ENCODE data around the gene SHROOM3. TPM values are rescaled to one million over a fixed set of nuclear protein-coding genes. Genes with fewer than 3 reads are reported as not detected.
"Not testable (repeated sequence)": the region's sequence is repeated elsewhere in the genome, so short reads cannot be mapped to it uniquely, and the experiment has no call there.

Gene SHROOM3
- total RNA-seq, 1 donor from 2014 or later: 66.6 TPM

GRCh38 chr4:76445911-76446310 is 10.9 kb downstream of the SHROOM3 start:
- DNase-seq (ENCODE audit: low read depth): no peak

DNA sequence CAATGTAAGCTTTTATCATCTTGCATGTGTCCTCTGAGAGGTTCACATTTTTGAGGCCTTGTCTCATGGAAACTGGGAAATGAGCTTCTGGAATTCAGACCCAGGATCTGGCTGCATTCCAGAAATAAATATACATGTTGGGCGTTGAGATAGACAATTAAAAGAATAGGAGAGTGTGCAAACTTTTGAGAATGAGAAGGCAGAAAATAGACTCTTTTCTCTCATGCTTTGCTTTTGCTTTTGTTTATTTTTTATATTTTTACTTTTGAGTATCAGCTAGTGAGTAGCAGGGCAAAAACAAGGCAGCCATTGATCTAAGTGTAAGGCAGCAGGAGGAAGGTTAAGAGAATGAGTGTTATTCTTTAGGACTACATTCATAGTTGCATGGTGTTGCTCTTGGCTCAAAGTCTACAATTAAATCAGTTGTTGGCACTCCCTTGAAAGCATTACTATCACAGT is 12.4 kb downstream of the SHROOM3 start:
- peak; percentile 37 for DNase-seq (ENCODE audit: low read depth)

- no peak for DNase-seq (ENCODE audit: low read depth)
Observed at GRCh38 chr4:76448211-76448610, 13.2 kb downstream of the SHROOM3 start.

DNA sequence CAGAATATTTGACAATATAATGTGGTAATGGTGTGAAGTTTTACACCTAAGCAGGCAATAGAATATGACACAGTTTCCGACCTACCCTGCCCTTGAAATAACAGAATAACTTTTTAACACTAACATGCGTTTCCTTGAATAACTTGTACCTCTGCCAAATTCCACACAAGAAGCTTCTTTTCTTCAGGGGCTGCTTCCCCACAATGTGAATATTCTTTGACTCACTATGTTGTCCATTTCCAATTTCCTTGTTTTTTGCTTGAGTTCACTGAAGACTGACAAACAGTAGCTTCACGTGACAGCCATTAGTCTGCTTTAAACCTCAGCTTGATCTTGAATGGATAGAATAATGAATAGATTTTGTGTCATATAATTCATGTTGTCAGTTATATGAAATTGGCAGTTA is 14.3 kb downstream of the SHROOM3 start:
- DNase-seq (ENCODE audit: low read depth): peak; percentile 94

GRCh38 chr4:76449833-76450232 is 14.8 kb downstream of the SHROOM3 start:
- DNase-seq (ENCODE audit: low read depth): peak; percentile 84

DNA sequence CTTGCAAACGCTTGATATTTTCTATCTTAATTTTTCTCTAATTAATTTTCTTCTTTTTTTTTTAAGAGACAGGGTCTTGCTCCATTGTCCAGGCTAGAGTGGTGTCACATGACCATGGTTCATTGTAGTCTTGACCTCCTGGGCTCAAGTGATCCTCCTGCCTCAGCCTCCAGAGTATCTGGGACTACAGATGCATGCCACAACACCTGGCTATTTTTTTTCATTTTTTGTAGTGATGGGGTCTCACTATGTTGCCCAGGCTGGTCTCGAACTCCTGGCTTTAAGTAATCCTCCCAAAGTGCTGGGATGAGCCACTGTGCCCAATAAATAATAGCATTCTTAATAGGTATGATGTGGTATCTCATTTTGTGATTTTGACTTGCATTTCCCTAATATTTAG is 18.2 kb downstream of the SHROOM3 start:
- DNase-seq (ENCODE audit: low read depth): no peak

GRCh38 chr4:76454073-76454472 is 19.0 kb downstream of the SHROOM3 start:
- DNase-seq (ENCODE audit: low read depth): not testable (repeated sequence)

DNA sequence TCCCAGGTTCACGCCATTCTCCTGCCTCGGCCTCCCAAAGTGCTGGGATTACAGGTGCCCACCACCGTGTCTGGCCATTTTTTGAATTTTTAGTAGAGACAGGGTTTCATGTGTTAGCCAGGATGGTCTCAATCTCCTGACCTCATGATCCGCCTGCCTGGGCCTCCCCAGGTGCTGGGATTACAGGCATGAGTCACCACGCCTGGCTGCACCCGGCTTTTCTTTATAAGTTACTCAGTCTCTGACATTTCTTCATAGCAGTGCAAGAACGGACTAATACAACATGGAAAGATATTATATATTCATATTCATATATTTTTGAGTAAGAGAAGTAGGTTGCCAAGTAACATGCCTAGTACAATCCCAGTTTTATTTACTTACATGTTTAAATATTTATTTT is 22.9 kb downstream of the SHROOM3 start:
- peak; percentile 62 for DNase-seq (ENCODE audit: low read depth)

- DNase-seq (ENCODE audit: low read depth): no peak
Observed at GRCh38 chr4:76458297-76458696, 23.3 kb downstream of the SHROOM3 start.

DNA sequence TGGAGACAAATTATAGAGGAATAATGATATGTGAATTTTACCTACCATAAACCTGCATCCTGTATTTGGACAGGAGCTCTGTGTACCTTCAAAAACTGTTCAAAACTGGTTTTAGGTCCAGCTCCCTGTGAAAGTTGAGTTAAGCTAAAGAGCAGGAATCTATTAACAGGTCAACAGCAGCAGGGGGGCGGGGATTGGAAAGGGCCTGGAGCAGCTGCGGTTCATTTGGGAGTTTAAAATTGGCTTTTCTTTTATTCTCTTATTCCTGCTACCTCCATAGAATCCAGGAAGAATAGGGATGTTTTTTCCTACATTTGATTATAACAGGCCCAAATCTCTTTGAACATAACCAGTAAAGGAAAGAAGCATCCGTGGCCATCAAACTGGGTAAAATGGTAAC is 23.8 kb downstream of the SHROOM3 start:
- DNase-seq (ENCODE audit: low read depth): peak; percentile 33

GRCh38 chr4:76459291-76459723 is 24.3 kb downstream of the SHROOM3 start:
- peak; percentile 95 for DNase-seq (ENCODE audit: low read depth)

DNA sequence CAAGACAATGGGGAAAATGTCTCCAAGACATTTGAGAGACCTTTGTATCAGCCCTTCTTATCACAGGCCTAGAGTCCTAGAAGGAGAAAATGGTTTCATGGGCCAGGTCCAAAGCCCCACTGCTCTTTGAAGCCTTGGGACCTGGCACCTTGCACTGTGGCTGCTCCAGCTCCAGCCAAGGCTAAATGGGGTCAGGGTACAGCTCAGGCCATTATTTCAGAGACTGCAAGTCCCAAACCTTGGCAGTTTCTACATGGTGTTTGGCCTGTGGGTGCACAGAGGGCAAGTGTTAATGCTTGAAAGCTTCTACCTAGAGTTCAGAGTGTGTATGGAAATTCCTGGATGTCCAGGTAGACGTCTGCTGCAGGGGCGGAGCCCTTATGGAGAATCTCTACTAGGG is 28.5 kb downstream of the SHROOM3 start:
- no peak for DNase-seq (ENCODE audit: low read depth)

DNA sequence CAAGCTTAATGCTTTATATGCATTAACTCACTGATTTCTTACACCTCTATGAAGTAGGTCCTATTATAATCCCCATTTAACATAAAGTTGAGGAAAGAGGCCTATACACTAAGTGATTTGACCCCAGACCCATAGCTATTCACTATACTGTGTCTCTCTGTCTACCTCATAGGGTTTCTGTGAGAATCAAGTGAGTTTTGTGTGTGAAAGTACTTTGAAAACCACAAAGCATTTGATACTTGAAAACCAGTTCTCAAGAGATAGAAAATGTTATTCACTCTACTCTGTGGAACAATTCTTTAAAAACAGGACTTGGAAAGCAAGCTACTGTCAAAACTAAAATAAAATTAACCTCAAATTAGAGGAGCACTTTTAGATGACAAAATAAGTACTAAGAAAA is 35.0 kb downstream of the SHROOM3 start:
- DNase-seq (ENCODE audit: low read depth): no peak

GRCh38 chr4:76470532-76470931 is 35.5 kb downstream of the SHROOM3 start:
- no peak for DNase-seq (ENCODE audit: low read depth)

GRCh38 chr4:76476571-76476970 is 41.5 kb downstream of the SHROOM3 start:
- no peak for DNase-seq (ENCODE audit: low read depth)

- no peak for DNase-seq (ENCODE audit: low read depth)
Observed at GRCh38 chr4:76484654-76485053, 49.6 kb downstream of the SHROOM3 start.

DNA sequence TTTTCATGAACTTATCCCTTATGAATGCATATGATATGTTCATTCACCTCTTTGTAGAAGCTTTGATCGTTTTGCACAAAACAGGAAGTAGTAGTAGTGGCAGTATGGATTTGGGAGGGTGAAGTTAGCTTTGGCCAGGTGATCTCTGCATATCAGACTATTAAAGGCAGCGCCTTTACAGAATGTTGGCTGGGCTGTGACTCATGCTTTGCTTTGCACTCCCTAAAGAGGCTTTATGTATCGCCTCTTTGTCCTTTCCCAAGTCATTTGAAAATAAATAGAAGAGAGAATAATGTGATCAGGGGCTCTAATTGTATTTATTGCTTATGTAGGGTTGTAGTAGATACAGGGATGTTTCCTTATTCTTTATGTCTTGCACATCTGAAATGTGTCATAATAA is 50.4 kb downstream of the SHROOM3 start:
- DNase-seq (ENCODE audit: low read depth): peak; percentile 33

GRCh38 chr4:76486588-76487276 is 51.7 kb downstream of the SHROOM3 start:
- DNase-seq (ENCODE audit: low read depth): peak; percentile 11

GRCh38 chr4:76487621-76488020 is 52.6 kb downstream of the SHROOM3 start:
- DNase-seq (ENCODE audit: low read depth): no peak

DNA sequence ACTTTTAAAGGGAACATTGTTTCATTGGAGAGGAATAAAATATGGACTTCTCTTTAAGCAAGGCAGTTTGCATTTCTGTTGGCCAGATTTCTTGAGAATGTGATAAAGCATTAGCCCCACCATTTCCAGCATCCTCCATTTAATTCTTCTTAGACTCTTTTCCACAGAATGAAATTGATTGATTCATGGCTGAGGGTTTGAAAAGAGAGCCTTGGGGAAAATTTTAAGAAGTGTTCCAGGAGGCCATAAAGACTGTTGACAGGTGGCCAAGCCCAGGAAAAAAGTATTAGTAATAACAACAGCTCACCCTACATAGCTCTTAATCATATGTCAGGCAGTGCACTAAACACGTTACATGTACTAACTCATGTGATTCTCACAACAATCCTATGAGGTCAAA is 53.4 kb downstream of the SHROOM3 start:
- no peak for DNase-seq (ENCODE audit: low read depth)

DNA sequence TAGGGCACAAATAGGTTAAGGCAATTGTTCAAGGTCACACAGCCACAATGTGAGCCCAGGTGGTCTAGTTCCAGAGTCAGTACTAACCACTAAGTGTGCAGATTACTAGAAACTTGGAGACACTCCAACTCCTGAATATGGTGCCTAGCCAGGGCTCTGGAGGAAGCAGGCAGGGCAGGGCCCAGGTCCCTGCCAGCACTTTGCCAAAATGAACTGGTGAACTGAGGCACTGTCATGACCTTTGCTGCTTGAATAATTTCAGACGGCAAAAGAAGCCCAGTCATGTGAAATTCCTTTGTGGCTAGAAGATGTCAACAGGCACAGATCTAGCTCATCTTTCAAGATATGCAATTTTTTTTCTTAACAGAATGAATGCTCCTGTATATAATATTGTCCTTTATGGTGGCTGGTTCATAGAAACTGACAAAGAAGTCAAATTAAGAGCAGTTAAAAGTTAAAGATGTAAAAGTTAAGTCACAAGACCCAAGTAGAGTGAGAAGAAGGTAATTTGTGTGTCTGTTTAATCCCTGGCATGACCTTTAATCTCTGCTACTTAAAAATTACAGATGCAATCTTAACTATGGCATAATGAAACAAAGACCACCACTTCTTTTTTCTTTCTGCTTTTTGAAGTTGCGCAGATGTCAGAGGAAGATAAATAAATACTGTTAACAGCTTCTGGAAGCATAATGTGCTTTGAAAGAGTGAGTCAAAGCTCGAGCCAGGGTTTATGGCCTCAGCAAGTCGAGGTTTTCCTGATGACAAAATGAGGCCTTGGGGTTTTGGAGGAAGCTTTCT is 54.1 kb downstream of the SHROOM3 start:
- peak; percentile 59 for DNase-seq (ENCODE audit: low read depth)

DNA sequence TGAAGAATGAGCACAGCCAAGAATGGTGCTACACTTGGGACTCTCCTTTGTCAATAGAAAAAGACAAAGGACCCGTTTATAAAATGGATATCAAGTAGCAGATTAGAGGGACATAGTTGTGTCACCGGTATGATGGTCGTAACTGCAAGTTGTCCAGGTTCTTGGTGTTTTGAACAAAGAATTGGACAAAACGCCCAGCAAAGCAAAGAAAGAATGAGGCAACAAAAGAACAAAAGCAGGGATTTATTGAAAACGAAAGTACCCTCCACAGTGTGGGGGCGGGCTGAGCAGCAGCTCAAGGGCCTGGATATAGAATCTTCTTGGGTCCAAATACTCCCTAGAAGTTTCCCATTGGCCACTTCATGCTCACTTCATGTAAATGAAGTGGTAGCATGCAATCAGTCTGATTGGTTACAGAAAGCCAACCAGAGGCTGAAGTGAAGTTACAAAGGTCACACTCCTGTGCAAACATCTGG is 54.7 kb downstream of the SHROOM3 start:
- DNase-seq (ENCODE audit: low read depth): no peak

DNA sequence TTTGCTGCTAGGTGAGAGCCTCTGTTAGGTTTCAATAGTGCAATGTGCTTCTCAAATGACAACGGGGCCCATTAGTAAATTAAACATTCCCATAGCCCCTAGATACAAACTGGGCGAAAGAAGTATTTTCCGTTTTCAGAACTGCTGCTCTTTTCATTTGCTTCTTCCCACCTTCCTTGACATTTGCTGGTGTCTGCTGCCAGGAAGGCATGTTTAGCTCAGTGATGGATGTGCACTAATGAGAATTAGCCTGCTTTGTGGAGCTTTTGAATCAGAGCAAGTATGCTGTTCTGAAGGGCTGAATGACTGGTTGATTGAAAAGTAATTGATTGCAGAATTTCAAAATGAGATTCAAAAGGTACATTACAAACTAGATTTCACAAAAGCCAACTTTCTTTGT is 57.0 kb downstream of the SHROOM3 start:
- no peak for DNase-seq (ENCODE audit: low read depth)
